Measurements from ENCODE around the gene LRGUK.

GRCh38 chr7:134120405-134120804 lies 6.7 kb upstream of the LRGUK start:
- TF ChIP-seq CTCF (IDR thresholded peaks at IDR 0.05; ENCODE audit: low read length) (no peak), EZH2 (IDR thresholded peaks at IDR 0.05; ENCODE audit: borderline replicate concordance, low read length) (no peak)

Measured in OCI-LY1 (cell line).